ENCODE results near the gene SLC17A9.

Gene SLC17A9

GRCh38 chr20:62987114-62987513 is 34.6 kb downstream of the SLC17A9 start:
- DNase-seq (ENCODE audit: low read depth) = no peak
- no peak overlapping the region for H3K4me3 ChIP-seq (ENCODE audit: low read depth, low read length)
- no peak for TF ChIP-seq MAX (IDR thresholded peaks at IDR 0.05; ENCODE audit: low read depth, low read length)
- no peak for TF ChIP-seq CTCF (IDR thresholded peaks at IDR 0.05; ENCODE audit: low read depth, low read length)

GRCh38 chr20:62989201-62989601 is 36.7 kb downstream of the SLC17A9 start:
- no peak for DNase-seq (ENCODE audit: low read depth)
- TF ChIP-seq MAX (IDR thresholded peaks at IDR 0.05; ENCODE audit: low read depth, low read length) = no peak
- TF ChIP-seq POLR2A (IDR thresholded peaks at IDR 0.05; ENCODE audit: extremely low read depth, insufficient read length) = no peak
- TF ChIP-seq MYC (IDR thresholded peaks at IDR 0.05; ENCODE audit: low read depth, low read length) = no peak
- H3K4me3 ChIP-seq (ENCODE audit: low read depth, low read length) = no peak overlapping the region

DNA sequence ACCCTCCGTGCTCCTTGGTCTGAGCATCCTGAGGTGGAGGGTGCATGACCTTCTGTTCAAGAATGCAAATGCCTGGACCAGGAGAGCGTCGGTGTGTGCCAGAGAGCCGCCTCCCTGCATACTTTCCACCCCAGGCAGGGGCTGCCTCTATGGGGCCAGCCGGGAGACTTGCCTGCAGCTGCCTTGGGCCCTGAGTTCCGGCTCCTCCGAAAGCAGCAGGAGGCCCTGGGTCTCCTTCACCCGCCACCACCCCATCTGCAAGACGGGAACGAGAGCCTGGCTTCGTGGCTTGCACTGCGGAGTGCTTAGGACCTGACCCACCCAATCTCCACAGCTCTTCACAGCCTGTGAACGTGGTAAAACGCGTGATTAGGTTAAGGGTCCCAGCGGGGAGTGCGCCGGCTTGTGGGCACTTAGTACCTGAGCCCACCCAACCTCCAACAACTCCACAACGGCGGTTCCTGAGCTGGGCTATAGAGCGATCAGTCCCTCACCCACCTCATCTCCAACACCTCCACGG is 37.9 kb downstream of the SLC17A9 start:
- DNase-seq (ENCODE audit: low read depth) = no peak
- TF ChIP-seq POLR2A (IDR thresholded peaks at IDR 0.05; ENCODE audit: extremely low read depth, insufficient read length) (no peak), MYC (IDR thresholded peaks at IDR 0.05; ENCODE audit: low read depth, low read length) (no peak), MAX (IDR thresholded peaks at IDR 0.05; ENCODE audit: low read depth, low read length) (no peak), CTCF (IDR thresholded peaks at IDR 0.05; ENCODE audit: low read depth, low read length) (no peak)

DNA sequence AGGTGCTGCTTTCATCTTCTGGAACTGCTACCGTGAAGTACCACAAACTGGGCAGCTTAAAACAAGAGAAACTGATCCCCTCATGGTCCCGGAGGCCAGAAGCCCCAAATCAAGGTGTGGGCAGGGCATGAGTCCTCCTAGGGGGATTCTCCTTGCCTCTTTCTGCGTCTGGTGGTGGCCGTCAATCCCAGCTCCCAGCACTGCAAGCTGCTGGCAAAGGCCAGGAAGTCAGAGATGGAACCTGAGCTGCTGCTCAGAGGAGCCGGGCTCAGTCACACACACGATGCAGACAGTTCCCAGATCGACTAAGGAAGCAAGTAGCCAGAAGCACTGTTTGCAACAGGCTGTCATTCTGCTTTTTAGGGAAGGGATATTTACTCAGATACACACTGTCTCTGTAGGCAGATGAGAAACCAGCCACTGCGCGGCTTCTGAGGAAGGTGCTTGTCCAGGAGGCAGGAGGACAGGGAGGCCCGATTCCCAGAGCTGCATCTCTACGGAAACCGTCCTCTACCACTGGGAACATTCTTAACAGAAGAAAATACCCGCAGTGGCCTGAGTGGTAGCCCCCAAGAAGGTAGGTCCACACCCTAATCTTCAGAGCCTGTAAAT is 38.8 kb downstream of the SLC17A9 start:
- DNase-seq (ENCODE audit: low read depth) = no peak
- TF ChIP-seq POLR2A (IDR thresholded peaks at IDR 0.05; ENCODE audit: extremely low read depth, insufficient read length) = no peak
- TF ChIP-seq MYC (IDR thresholded peaks at IDR 0.05; ENCODE audit: low read depth, low read length) = no peak
- no peak for TF ChIP-seq CTCF (IDR thresholded peaks at IDR 0.05; ENCODE audit: low read depth, low read length)
- TF ChIP-seq MAX (IDR thresholded peaks at IDR 0.05; ENCODE audit: low read depth, low read length) = no peak
- H3K4me3 ChIP-seq (ENCODE audit: low read depth, low read length) = no peak overlapping the region

More for the DNA sequence above, 37.9 kb downstream of the SLC17A9 start:
- no peak overlapping the region for H3K4me3 ChIP-seq (ENCODE audit: low read depth, low read length)

- no peak for DNase-seq (ENCODE audit: low read depth)
- TF ChIP-seq CTCF (IDR thresholded peaks at IDR 0.05; ENCODE audit: low read depth, low read length) = no peak
- TF ChIP-seq MAX (IDR thresholded peaks at IDR 0.05; ENCODE audit: low read depth, low read length) = no peak
- TF ChIP-seq MYC (IDR thresholded peaks at IDR 0.05; ENCODE audit: low read depth, low read length) = no peak
- TF ChIP-seq POLR2A (IDR thresholded peaks at IDR 0.05; ENCODE audit: extremely low read depth, insufficient read length) = no peak
- H3K4me3 ChIP-seq (ENCODE audit: low read depth, low read length) = no peak overlapping the region
Observed at GRCh38 chr20:62991863-62992262, 39.4 kb downstream of the SLC17A9 start.

GRCh38 chr20:62993856-62994494 is 41.5 kb downstream of the SLC17A9 start:
- TF ChIP-seq MAX (IDR thresholded peaks at IDR 0.05; ENCODE audit: low read depth, low read length) = no peak
- no peak for TF ChIP-seq MYC (IDR thresholded peaks at IDR 0.05; ENCODE audit: low read depth, low read length)
- no peak for TF ChIP-seq POLR2A (IDR thresholded peaks at IDR 0.05; ENCODE audit: extremely low read depth, insufficient read length)
- TF ChIP-seq CTCF (IDR thresholded peaks at IDR 0.05; ENCODE audit: low read depth, low read length) = no peak
- no peak for DNase-seq (ENCODE audit: low read depth)
- H3K4me3 ChIP-seq (ENCODE audit: low read depth, low read length) = no peak overlapping the region

All from NB4 (cell line).